Lower leg skin (tissue), 3 donors: Measurements from ENCODE around the gene FAM50B.

Experiments
- CTCF ChIP-seq, 3 donors: fragments of 450-650 bp; IDR thresholded peaks; one replicate each; pipeline ENCODE4 v1.5.1; 2016; ENCODE audit warnings: antibody characterized with exemption in 3 of 3, mild to moderate bottlenecking in 3 of 3, moderate library complexity in 2 of 3
- POLR2A ChIP-seq, 2 donors: fragments of 450-650 bp; IDR thresholded peaks; one replicate each; pipeline ENCODE4 v1.6.1; 2016 to 2017; ENCODE audit warnings: antibody characterized with exemption in 2 of 2, mild to moderate bottlenecking in 1 of 2, moderate library complexity in 1 of 2

- TF ChIP-seq POLR2A (IDR thresholded peaks at IDR 0.05) (no peak), CTCF (IDR thresholded peaks at IDR 0.05) (no peak)
Observed at GRCh38 chr6:3829285-3829684, 19.9 kb upstream of the FAM50B start.
